ENCODE measurements around the gene ABHD12. TPM values are rescaled to one million over a fixed set of nuclear protein-coding genes. Genes with fewer than 3 reads are reported as not detected.
"Not testable (repeated sequence)": the region's sequence is repeated elsewhere in the genome, so short reads cannot be mapped to it uniquely, and the experiment has no call there.

The ABHD12 gene
- total RNA-seq, 2 experiments from 2014 or later = 28.7 to 31.1 TPM

GRCh38 chr20:25400291-25400732 is 9.7 kb upstream of the ABHD12 start:
- ATAC-seq; H3K27ac Mint-ChIP-seq; H3K4me3 Mint-ChIP-seq; DNase-seq; POLR2A ChIA-PET; H3K27me3 Mint-ChIP-seq (ENCODE audit: low read depth); H3K36me3 Mint-ChIP-seq (ENCODE audit: low read depth); H3K9me3 Mint-ChIP-seq (ENCODE audit: insufficient read depth); H3K4me1 Mint-ChIP-seq (ENCODE audit: low read depth): not testable (repeated sequence)
- CTCF ChIA-PET = interaction anchor here (1.2 to 2.7 kb wide), 4 partner anchors 23 to 407 kb away, joined by 3 to 30 read pairs (median 12); no protein-coding TSS in a partner anchor

GRCh38 chr20:25399037-25399430 is 8.4 kb upstream of the ABHD12 start:
- Mint-ChIP-seq H3K27ac (no peak overlapping the region), H3K9me3 (ENCODE audit: insufficient read depth) (peaks cover 5% of the 10 kb centered on the region), H3K27me3 (ENCODE audit: low read depth) (peaks cover 9% of the 10 kb centered on the region), H3K4me1 (ENCODE audit: low read depth) (no peaks in the 10 kb centered on the region), H3K4me3 (no peak overlapping the region), H3K36me3 (ENCODE audit: low read depth) (peaks cover 5% of the 10 kb centered on the region)
- ATAC-seq = peak; percentile 67
- ChIA-PET POLR2A (interaction anchor here (0.6 kb wide), 1 partner anchor 49 kb away, joined by 3 read pairs; no protein-coding TSS in a partner anchor), CTCF (interaction anchor here (0.8 to 2.7 kb wide), 27 partner anchors 8 to 405 kb away, joined by 3 to 30 read pairs (median 5); partner anchors contain the start of genes ABHD12, GINS1 and PYGB)
- peak; percentile 42 for DNase-seq

DNA sequence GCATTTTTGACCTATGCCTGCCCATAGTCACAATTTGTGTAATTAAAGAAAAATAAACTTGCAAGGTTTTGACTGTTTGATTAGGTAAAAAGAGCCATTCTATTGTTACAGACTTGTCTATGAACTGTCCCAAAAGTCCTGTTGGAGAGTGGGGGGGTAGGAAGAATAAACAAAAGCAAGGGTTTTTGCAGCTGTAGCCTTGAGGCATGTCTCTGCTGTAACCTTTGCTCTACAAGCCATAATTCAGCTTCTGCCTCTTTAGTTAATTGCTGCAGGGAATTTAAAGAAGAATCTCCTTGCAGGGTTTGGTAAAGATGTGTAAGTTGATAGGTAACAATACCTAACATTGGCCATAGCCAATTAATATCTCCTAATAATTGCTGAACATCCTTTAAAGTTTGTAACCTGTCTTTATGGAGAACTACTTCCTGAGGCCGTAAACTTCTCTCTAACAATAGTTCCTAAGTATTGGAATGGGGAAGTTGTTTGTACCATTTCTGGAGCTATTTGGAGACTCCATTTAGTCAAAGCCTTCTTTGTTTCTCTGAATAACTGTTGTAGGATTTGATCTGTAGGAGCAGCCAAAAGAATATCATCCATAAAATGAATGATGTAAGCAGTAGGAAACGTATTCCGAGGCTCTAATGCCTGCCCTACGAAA is 7.9 kb upstream of the ABHD12 start:
- ATAC-seq = no peak
- peaks cover 5% of the 10 kb centered on the region for H3K9me3 Mint-ChIP-seq (ENCODE audit: insufficient read depth)
- no peaks in the 10 kb centered on the region for H3K4me1 Mint-ChIP-seq (ENCODE audit: low read depth)
- peaks cover 10% of the 10 kb centered on the region for H3K27me3 Mint-ChIP-seq (ENCODE audit: low read depth)
- ChIA-PET CTCF (interaction anchor here (0.8 to 2.7 kb wide), 27 partner anchors 8 to 405 kb away, joined by 3 to 30 read pairs (median 5); partner anchors contain the start of genes ABHD12, GINS1 and PYGB), POLR2A (no interaction called here)
- no peak overlapping the region for H3K27ac Mint-ChIP-seq
- H3K36me3 Mint-ChIP-seq (ENCODE audit: low read depth) = peaks cover 5% of the 10 kb centered on the region
- DNase-seq = no peak
- H3K4me3 Mint-ChIP-seq = no peak overlapping the region

DNA sequence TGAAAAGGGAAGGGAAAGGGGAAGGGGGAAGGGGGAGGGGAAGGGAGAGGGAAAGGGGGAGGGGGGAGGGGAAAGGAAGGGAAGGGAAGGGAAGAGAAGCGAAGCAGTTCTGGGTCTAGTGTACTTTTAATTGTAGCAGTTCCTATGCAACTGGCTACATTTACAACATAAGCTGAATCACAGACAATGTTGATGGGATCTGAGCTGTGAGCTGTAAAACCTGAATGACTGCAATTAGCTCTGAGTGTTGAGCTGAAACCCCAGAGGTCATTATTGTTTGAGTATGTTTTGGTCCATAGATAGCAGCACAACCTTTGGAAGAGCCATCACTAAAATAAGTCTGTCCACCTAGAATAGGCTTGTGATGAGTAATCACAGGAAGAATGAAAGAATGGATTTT is 7.2 kb upstream of the ABHD12 start:
- POLR2A ChIA-PET = no interaction called here
- no peak overlapping the region for H3K4me3 Mint-ChIP-seq
- no peak for ATAC-seq

GRCh38 chr20:25397096-25397495 is 6.5 kb upstream of the ABHD12 start:
- H3K9me3 Mint-ChIP-seq (ENCODE audit: insufficient read depth) = no peaks in the 10 kb centered on the region
- H3K4me1 Mint-ChIP-seq (ENCODE audit: low read depth) = no peaks in the 10 kb centered on the region
- ChIA-PET CTCF (interaction anchor here (0.9 to 2.2 kb wide), 3 partner anchors 11 to 332 kb away, joined by 3 to 11 read pairs (median 3); partner anchors contain the start of gene GINS1), POLR2A (no interaction called here)
- H3K27ac Mint-ChIP-seq = no peak overlapping the region
- ATAC-seq (no peak), DNase-seq (no peak)
- no peaks in the 10 kb centered on the region for H3K36me3 Mint-ChIP-seq (ENCODE audit: low read depth)
- H3K4me3 Mint-ChIP-seq = no peak overlapping the region
- H3K27me3 Mint-ChIP-seq (ENCODE audit: low read depth) = peaks cover 11% of the 10 kb centered on the region

More for the DNA sequence above, 7.2 kb upstream of the ABHD12 start:
- CTCF ChIA-PET = interaction anchor here (0.9 to 2.7 kb wide), 11 partner anchors 10 to 404 kb away, joined by 3 to 30 read pairs (median 7); partner anchors contain the start of gene GINS1
- H3K27ac Mint-ChIP-seq = no peak overlapping the region
- H3K36me3 Mint-ChIP-seq (ENCODE audit: low read depth) = peaks cover 5% of the 10 kb centered on the region
- DNase-seq = no peak
- H3K4me1 Mint-ChIP-seq (ENCODE audit: low read depth) = no peaks in the 10 kb centered on the region
- peaks cover 11% of the 10 kb centered on the region for H3K27me3 Mint-ChIP-seq (ENCODE audit: low read depth)
- H3K9me3 Mint-ChIP-seq (ENCODE audit: insufficient read depth) = peaks cover 5% of the 10 kb centered on the region

DNA sequence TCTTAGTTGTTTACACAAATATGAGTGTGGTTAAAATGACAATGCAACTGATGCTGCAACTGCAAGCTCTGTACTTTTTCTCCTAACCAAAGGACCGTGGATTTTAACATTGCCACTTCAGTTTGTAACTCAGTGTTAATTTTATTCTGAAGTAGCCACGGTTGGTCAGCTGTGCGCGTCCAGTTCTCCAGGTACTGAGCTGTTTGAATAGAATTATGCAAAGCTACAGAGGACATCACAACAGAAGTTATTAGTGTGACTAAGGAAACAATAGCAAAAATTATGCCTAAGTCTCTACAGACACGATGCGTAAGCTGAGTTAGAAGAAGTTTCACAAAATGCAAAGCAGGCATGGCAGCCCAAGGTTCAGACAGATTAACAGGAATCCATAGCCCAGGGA is 4.4 kb upstream of the ABHD12 start:
- Mint-ChIP-seq H3K9me3 (ENCODE audit: insufficient read depth) (no peaks in the 10 kb centered on the region), H3K36me3 (ENCODE audit: low read depth) (no peaks in the 10 kb centered on the region), H3K4me3 (no peak overlapping the region), H3K27ac (no peak overlapping the region), H3K27me3 (ENCODE audit: low read depth) (peaks cover 11% of the 10 kb centered on the region), H3K4me1 (ENCODE audit: low read depth) (peaks cover 5% of the 10 kb centered on the region)
- CTCF ChIA-PET = interaction anchor here (1.2 kb wide), 1 partner anchor 13 kb away, joined by 3 read pairs; the partner anchor contains the start of gene GINS1
- POLR2A ChIA-PET = no interaction called here
- DNase-seq (no peak), ATAC-seq (no peak)

GRCh38 chr20:25394276-25394675 is 3.6 kb upstream of the ABHD12 start:
- Mint-ChIP-seq H3K4me1 (ENCODE audit: low read depth) (peaks cover 8% of the 10 kb centered on the region), H3K27ac (no peak overlapping the region), H3K9me3 (ENCODE audit: insufficient read depth) (no peaks in the 10 kb centered on the region), H3K36me3 (ENCODE audit: low read depth) (peaks cover 2% of the 10 kb centered on the region), H3K4me3 (no peak overlapping the region), H3K27me3 (ENCODE audit: low read depth) (peaks cover 11% of the 10 kb centered on the region)
- POLR2A ChIA-PET = no interaction called here
- ATAC-seq = no peak
- CTCF ChIA-PET = no interaction called here
- no peak for DNase-seq

DNA sequence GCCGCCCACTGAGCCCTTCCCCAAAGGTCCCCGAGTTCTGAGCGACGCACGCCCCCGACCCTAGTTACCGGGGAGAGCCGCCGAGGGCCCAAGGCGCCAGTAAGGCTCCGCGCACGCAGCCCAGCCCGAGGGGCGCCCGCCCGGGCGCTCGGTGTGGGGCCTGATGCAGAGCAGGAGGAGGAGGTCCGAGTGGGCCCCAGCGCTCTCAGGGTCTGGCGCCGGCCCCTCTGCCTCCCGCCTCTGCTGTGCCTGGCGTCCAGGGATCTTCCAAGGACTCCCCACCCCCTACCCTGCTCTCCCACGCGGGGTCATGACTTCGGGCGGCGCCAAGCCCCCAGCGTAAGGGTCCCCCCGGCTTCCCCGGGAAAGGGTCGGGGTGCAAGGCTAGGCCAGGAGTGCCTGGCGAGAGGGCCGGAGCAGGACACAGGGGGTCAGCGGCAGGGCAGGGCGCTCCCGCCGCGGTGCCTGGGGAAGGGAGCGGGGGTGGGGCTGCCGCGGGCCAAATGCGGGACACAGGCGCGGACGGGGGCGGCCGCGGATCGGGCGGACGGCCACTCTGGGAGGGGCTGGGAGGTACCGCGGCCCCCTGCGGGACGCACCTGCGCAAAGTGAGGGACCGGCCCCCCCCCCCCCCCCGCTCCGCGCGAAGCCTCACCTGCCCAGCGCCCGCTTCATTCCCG is 637 bp downstream of the ABHD12 start:
- ChIA-PET POLR2A (no interaction called here), CTCF (interaction anchor here (1.0 kb wide), 1 partner anchor 9 kb away, joined by 4 read pairs; no protein-coding TSS in a partner anchor)
- ATAC-seq (peak; percentile 7), DNase-seq (peak; percentile 26)
- H3K4me3 Mint-ChIP-seq = peak overlapping the region; percentile 84
- H3K9me3 Mint-ChIP-seq (ENCODE audit: insufficient read depth) = no peaks in the 10 kb centered on the region
- peaks cover 18% of the 10 kb centered on the region for H3K4me1 Mint-ChIP-seq (ENCODE audit: low read depth)
- peaks cover 13% of the 10 kb centered on the region for H3K36me3 Mint-ChIP-seq (ENCODE audit: low read depth)
- peaks cover 2% of the 10 kb centered on the region for H3K27me3 Mint-ChIP-seq (ENCODE audit: low read depth)
- H3K27ac Mint-ChIP-seq = peak overlapping the region; percentile 67

DNA sequence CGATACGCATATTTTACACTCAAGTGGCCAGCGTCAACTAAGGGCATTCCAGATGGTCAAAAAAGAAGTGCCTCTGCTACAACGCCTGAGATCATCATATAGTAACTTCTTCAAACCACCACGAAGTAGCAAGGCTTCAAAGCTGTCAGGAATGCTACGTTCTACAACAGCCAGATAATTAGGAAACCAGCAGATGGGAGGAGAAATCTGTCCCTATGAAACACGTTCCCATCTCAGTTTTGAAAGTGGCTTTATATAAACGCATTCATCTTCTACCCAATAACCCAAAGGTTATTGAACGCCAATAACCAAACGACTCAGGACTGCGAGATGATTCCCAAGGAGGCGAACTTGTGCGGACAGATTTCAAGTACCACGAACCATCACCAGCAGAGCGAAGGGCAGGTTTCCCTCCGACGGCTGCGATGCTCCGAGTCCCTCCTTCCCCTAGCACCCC is 1.2 kb downstream of the ABHD12 start:
- Mint-ChIP-seq H3K4me3 (peak overlapping the region; percentile 84), H3K36me3 (ENCODE audit: low read depth) (peaks cover 13% of the 10 kb centered on the region), H3K4me1 (ENCODE audit: low read depth) (peaks cover 18% of the 10 kb centered on the region), H3K27me3 (ENCODE audit: low read depth) (peaks cover 2% of the 10 kb centered on the region), H3K27ac (peak overlapping the region; percentile 67), H3K9me3 (ENCODE audit: insufficient read depth) (no peaks in the 10 kb centered on the region)
- CTCF ChIA-PET = no interaction called here
- DNase-seq (peak; percentile 32), ATAC-seq (no peak)
- POLR2A ChIA-PET = no interaction called here

DNA sequence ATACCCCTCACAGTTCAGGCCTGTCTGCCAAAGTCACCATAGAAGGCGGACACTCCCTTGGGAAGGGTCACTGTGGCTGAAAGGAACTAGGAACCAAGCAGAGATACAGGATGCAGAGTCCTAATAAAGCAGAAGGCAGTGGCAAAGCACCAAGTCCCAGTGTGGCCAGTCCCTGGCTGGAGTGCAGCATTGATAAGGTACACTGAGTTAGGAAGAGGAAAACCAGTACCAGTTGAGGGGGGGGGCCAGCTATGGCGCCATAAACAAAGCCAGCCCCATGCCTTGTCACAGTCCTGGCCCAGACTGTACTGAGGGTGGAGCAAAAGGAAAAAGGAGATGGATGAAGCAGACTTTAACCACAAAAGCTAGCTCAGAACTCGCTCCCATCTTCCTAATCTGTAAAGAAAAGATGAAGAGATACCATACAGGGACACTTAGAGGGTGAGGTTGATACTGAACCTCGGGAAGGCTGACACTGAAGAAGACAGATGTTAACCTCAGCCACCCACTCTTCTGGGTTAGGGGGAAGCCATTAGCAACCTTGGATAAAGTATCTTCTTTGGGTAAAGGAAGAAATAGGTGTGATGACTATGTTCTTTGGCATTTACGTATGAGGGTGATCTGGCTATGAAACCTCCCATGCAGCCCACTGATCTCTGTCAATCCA is 7.8 kb downstream of the ABHD12 start:
- ChIA-PET CTCF (no interaction called here), POLR2A (no interaction called here)
- no peak for ATAC-seq

GRCh38 chr20:25380945-25381614 is 9.6 kb downstream of the ABHD12 start:
- CTCF ChIA-PET = no interaction called here
- no peak overlapping the region for H3K4me3 Mint-ChIP-seq
- POLR2A ChIA-PET = no interaction called here
- ATAC-seq (no peak), DNase-seq (no peak)
- no peak overlapping the region for H3K27ac Mint-ChIP-seq
- H3K4me1 Mint-ChIP-seq (ENCODE audit: low read depth) = peaks cover 6% of the 10 kb centered on the region
- H3K9me3 Mint-ChIP-seq (ENCODE audit: insufficient read depth) = no peaks in the 10 kb centered on the region
- H3K27me3 Mint-ChIP-seq (ENCODE audit: low read depth) = no peaks in the 10 kb centered on the region
- H3K36me3 Mint-ChIP-seq (ENCODE audit: low read depth) = peaks cover 9% of the 10 kb centered on the region

More for the DNA sequence above, 7.8 kb downstream of the ABHD12 start:
- no peaks in the 10 kb centered on the region for H3K9me3 Mint-ChIP-seq (ENCODE audit: insufficient read depth)
- DNase-seq = no peak
- no peak overlapping the region for H3K27ac Mint-ChIP-seq
- peaks cover 9% of the 10 kb centered on the region for H3K4me1 Mint-ChIP-seq (ENCODE audit: low read depth)
- H3K27me3 Mint-ChIP-seq (ENCODE audit: low read depth) = no peaks in the 10 kb centered on the region
- peaks cover 10% of the 10 kb centered on the region for H3K36me3 Mint-ChIP-seq (ENCODE audit: low read depth)
- H3K4me3 Mint-ChIP-seq = no peak overlapping the region
